ENCODE measurements around the gene ADRA2A. TPM values are rescaled to one million over a fixed set of nuclear protein-coding genes. Genes with fewer than 3 reads are reported as not detected.

The ADRA2A gene
- not detected in 2 replicates for total RNA-seq (2014; rRNA removed; shearing (Covaris generic))

GRCh38 chr10:111076682-111077478 lies at the start of gene ADRA2A:
Gene ADRA2A, plus strand, starts transcription at chr10:111077029. Its CDS starts 968 bp downstream, at chr10:111077997.
- no peak for DNase-seq (ENCODE audit: low spot score)

GRCh38 chr10:111030042-111030750 lies 46.6 kb upstream of the ADRA2A start:
- no peak for DNase-seq (ENCODE audit: low spot score)

GRCh38 chr10:111034598-111035310 lies 42.1 kb upstream of the ADRA2A start:
- no peak for DNase-seq (ENCODE audit: low spot score)

GRCh38 chr10:111035542-111035941 lies 41.3 kb upstream of the ADRA2A start:
- no peak for DNase-seq (ENCODE audit: low spot score)

- DNase-seq (ENCODE audit: low spot score): no peak
Measured at GRCh38 chr10:111037858-111038257, 39.0 kb upstream of the ADRA2A start.

GRCh38 chr10:111039522-111039921 lies 37.3 kb upstream of the ADRA2A start:
- DNase-seq (ENCODE audit: low spot score): no peak

- DNase-seq (ENCODE audit: low spot score): no peak
Measured at GRCh38 chr10:111057006-111057405, 19.8 kb upstream of the ADRA2A start.

- DNase-seq (ENCODE audit: low spot score): no peak
Measured at GRCh38 chr10:111063471-111063870, 13.4 kb upstream of the ADRA2A start.

GRCh38 chr10:111072232-111072631 lies 4.6 kb upstream of the ADRA2A start:
- DNase-seq (ENCODE audit: low spot score): no peak

GRCh38 chr10:111075577-111076185 lies 1.1 kb upstream of the ADRA2A start:
- DNase-seq (ENCODE audit: low spot score): no peak

- peak; percentile 39 for DNase-seq (ENCODE audit: low spot score)
Measured at GRCh38 chr10:111076191-111076681, 593 bp upstream of the ADRA2A start.

GRCh38 chr10:111077479-111077784 lies 603 bp downstream of the ADRA2A start:
- no peak for DNase-seq (ENCODE audit: low spot score)

- no peak for DNase-seq (ENCODE audit: low spot score)
Measured at GRCh38 chr10:111077785-111078504, 1.1 kb downstream of the ADRA2A start.

GRCh38 chr10:111078505-111079185 lies 1.8 kb downstream of the ADRA2A start:
- no peak for DNase-seq (ENCODE audit: low spot score)

GRCh38 chr10:111079241-111079760 lies 2.5 kb downstream of the ADRA2A start:
- DNase-seq (ENCODE audit: low spot score): no peak

- DNase-seq (ENCODE audit: low spot score): no peak
Measured at GRCh38 chr10:111079781-111080180, 3.0 kb downstream of the ADRA2A start.

- DNase-seq (ENCODE audit: low spot score): no peak
Measured at GRCh38 chr10:111080224-111080623, 3.4 kb downstream of the ADRA2A start.

GRCh38 chr10:111081595-111081994 lies 4.8 kb downstream of the ADRA2A start:
- DNase-seq (ENCODE audit: low spot score): no peak

- DNase-seq (ENCODE audit: low spot score): no peak
Measured at GRCh38 chr10:111082102-111082975, 5.5 kb downstream of the ADRA2A start.

Data from H4 (cell line).